ENCODE results near the gene ACAA2. TPM values are rescaled to one million over a fixed set of nuclear protein-coding genes. Genes with fewer than 3 reads are reported as not detected.

Gene ACAA2
- polyA plus RNA-seq, 1 of the 3 experiments (the other 2 are of a cell fraction) = 34.9 TPM

DNA sequence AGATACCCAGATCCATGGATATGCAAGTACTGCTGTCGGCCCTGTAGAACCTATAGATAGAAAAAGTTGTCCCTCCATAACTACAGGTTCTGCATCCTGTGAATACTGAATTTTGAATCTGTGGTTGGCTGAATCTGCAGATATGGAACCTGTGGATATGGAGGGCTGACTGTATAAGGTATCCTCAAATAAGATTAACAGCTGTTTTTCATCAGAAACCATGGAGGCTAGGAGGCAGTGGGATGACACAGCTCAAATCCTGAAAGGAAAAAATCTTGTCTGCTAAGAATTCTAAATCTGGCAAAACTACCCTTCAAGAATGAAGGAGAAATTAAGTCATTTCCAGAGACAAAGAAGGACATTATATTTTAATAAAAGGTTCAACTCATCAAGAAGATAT, 14.7 kb upstream of the ACAA2 start:
- H3K36me3 ChIP-seq (replicated peaks in 1 of 2; ENCODE audit: control insufficient read depth in 1 of 2, insufficient read depth in 2 of 2, low read length in 1 of 2) = peaks cover 0 to 20% of the 10 kb centered on the region in 2 experiments
- no peak for TF ChIP-seq FOSL2 (IDR thresholded peaks at IDR 0.05; ENCODE audit: borderline replicate concordance, low read depth)
- TF ChIP-seq IRF3 (IDR thresholded peaks at IDR 0.05; ENCODE audit: low read depth, low read length) = no peak
- TF ChIP-seq YY1 (IDR thresholded peaks at IDR 0.05; ENCODE audit: low read depth) = no peak
- POLR2A ChIA-PET = no interaction called here
- no peaks in the 10 kb centered on the region for H3K79me2 ChIP-seq (ENCODE audit: insufficient read depth)
- DNase-seq = no peak
- H3K9ac ChIP-seq = no peak overlapping the region
- H3K27ac ChIP-seq (ENCODE audit: low read depth in 2 of 2, low read length in 1 of 2) = no peak overlapping the region
- H3K4me2 ChIP-seq = no peak overlapping the region
- WGBS (ENCODE audit: low lambda C conversion rate) = 91% methylated on average over 1 of the region's 1 CpG
- H3K9me2 ChIP-seq = no peaks in the 10 kb centered on the region
- no peaks in the 10 kb centered on the region for H3K27me3 ChIP-seq (ENCODE audit: insufficient read depth)
- no peaks in the 10 kb centered on the region for H3K4me1 ChIP-seq (ENCODE audit: control insufficient read depth in 1 of 2, insufficient read depth in 2 of 2, low read depth in 1 of 2, low read length in 1 of 2)
- peaks cover 3% of the 10 kb centered on the region for H3F3A ChIP-seq (replicated peaks; ENCODE audit: insufficient read depth)
- no peak overlapping the region for H2AFZ ChIP-seq (ENCODE audit: low read depth)
- CTCF ChIA-PET = interaction anchor here (1.6 kb wide), 1 partner anchor 17 kb away, joined by 4 read pairs; no protein-coding TSS in a partner anchor
- no peaks in the 10 kb centered on the region for H3K9me3 ChIP-seq
- H3K4me3 ChIP-seq (ENCODE audit: low read depth in 2 of 2, low read length in 1 of 2) = no peak overlapping the region; a peak in 1 of 4 replicates
- no peaks in the 10 kb centered on the region for H4K20me1 ChIP-seq (ENCODE audit: insufficient read depth)

DNA sequence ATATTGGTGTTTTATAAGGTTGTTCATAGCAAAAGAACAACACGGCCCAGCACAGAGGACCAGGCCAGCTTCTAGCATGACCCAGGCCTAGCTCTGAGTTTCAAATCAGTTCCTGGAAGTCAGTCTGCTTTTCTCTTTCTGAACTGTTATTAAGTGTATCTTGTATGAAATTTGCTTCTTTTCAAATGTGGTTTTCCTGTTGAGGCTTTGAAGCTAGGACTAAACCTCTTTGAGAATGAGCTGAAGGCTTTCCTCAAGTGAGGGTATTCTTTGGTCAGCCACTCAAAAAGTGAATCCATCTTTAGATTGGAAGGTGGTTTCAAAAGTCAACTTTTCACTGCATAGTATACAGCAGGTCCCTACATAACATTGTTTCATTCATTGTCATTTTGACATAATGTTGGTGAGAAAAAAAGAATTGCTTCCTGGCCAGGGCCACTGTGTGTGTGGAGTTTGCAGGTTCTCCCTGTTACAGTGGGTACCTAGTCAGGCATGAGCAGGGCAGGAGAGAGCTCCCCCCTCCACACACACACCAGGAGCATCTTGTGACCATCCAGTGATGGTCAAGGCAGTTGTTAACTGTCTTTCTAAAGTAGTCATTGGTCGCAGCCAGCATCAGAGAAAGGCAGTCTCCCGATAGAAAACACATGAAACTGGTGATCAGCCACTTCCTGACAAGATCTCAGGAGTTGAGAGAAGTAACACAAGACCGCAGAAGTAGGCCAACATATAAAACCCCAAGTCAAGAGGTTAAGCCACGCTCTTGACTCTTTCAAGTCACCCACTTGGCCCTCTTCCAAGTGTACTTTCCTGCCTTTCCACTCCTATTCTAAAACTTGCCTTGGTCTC, 6.7 kb upstream of the ACAA2 start:
- Histone ChIP-seq H3K4me3 (ENCODE audit: low read depth in 2 of 2, low read length in 1 of 2) (no peak overlapping the region), H3K36me3 (replicated peaks in 1 of 2; ENCODE audit: control insufficient read depth in 1 of 2, insufficient read depth in 2 of 2, low read length in 1 of 2) (peaks cover 4 to 7% of the 10 kb centered on the region in 2 experiments), H3K79me2 (ENCODE audit: insufficient read depth) (peaks cover 16% of the 10 kb centered on the region; the same call in 1 of the 2 replicates), H4K20me1 (ENCODE audit: insufficient read depth) (no peaks in the 10 kb centered on the region), H3K9me3 (no peaks in the 10 kb centered on the region), H2AFZ (ENCODE audit: low read depth) (no peak overlapping the region), H3K9me2 (no peaks in the 10 kb centered on the region), H3K9ac (no peak overlapping the region), H3K27me3 (ENCODE audit: insufficient read depth) (no peaks in the 10 kb centered on the region), H3K4me2 (no peak overlapping the region), H3K4me1 (ENCODE audit: control insufficient read depth in 1 of 2, insufficient read depth in 2 of 2, low read depth in 1 of 2, low read length in 1 of 2) (peaks cover 0 to 2% of the 10 kb centered on the region in 2 experiments; a peak in 1 of 4 replicates), H3K27ac (ENCODE audit: low read depth in 2 of 2, low read length in 1 of 2) (no peak overlapping the region), H3F3A (replicated peaks; ENCODE audit: insufficient read depth) (peaks cover 3% of the 10 kb centered on the region)
- no peak for DNase-seq
- CTCF ChIA-PET = interaction anchor here (0.9 to 1.0 kb wide), 2 partner anchors 29 to 310 kb away, joined by 3 read pairs; no protein-coding TSS in a partner anchor
- POLR2A ChIA-PET = no interaction called here
- WGBS (ENCODE audit: low lambda C conversion rate) = 100% methylated on average over 4 of the region's 5 CpGs
- no peak for TF ChIP-seq EZH2phosphoT487 (IDR thresholded peaks at IDR 0.05; ENCODE audit: borderline replicate concordance, low read depth)
- no peak for TF ChIP-seq MAX (IDR thresholded peaks at IDR 0.05; ENCODE audit: low read depth)
- TF ChIP-seq CHD2 (IDR thresholded peaks at IDR 0.05; ENCODE audit: low read length, partially characterized antibody) = no peak
- no peak for TF ChIP-seq USF1 (IDR thresholded peaks at IDR 0.05; ENCODE audit: borderline replicate concordance, low read depth)
- no peak for TF ChIP-seq ZBTB33 (IDR thresholded peaks at IDR 0.05; ENCODE audit: borderline replicate concordance, low read depth)
- TF ChIP-seq TAF1 (IDR thresholded peaks at IDR 0.05; ENCODE audit: borderline replicate concordance, low read depth, low read length) = no peak
- TF ChIP-seq RCOR1 (IDR thresholded peaks at IDR 0.05; ENCODE audit: low read length) = no peak
- no peak for TF ChIP-seq RAD21 (IDR thresholded peaks at IDR 0.05; ENCODE audit: low read length)
- TF ChIP-seq JUND (IDR thresholded peaks at IDR 0.05) = no peak
- TF ChIP-seq RXRA (IDR thresholded peaks at IDR 0.05; ENCODE audit: borderline replicate concordance, low read depth) = no peak
- TF ChIP-seq TCF12 (IDR thresholded peaks at IDR 0.05) = no peak
- TF ChIP-seq, protein P1, sequence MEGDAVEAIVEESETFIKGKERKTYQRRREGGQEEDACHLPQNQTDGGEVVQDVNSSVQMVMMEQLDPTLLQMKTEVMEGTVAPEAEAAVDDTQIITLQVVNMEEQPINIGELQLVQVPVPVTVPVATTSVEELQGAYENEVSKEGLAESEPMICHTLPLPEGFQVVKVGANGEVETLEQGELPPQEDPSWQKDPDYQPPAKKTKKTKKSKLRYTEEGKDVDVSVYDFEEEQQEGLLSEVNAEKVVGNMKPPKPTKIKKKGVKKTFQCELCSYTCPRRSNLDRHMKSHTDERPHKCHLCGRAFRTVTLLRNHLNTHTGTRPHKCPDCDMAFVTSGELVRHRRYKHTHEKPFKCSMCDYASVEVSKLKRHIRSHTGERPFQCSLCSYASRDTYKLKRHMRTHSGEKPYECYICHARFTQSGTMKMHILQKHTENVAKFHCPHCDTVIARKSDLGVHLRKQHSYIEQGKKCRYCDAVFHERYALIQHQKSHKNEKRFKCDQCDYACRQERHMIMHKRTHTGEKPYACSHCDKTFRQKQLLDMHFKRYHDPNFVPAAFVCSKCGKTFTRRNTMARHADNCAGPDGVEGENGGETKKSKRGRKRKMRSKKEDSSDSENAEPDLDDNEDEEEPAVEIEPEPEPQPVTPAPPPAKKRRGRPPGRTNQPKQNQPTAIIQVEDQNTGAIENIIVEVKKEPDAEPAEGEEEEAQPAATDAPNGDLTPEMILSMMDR (IDR thresholded peaks at IDR 0.05) = no peak
- TF ChIP-seq MEF2A (IDR thresholded peaks at IDR 0.05; ENCODE audit: borderline replicate concordance, low read depth) = no peak
- TF ChIP-seq EP300 (IDR thresholded peaks at IDR 0.05; ENCODE audit: borderline replicate concordance in 1 of 2, low read depth in 1 of 2, low read length in 1 of 2) = no peak
- TF ChIP-seq SMC3 (IDR thresholded peaks at IDR 0.05; ENCODE audit: low read depth, low read length) = no peak
- TF ChIP-seq MXI1 (IDR thresholded peaks at IDR 0.05; ENCODE audit: low read depth, low read length) = no peak
- TF ChIP-seq NFIC (IDR thresholded peaks at IDR 0.05; ENCODE audit: borderline replicate concordance) = no peak
- TF ChIP-seq POLR2AphosphoS5 (IDR thresholded peaks at IDR 0.05; ENCODE audit: low read depth, low read length) = no peak

Measured in SK-N-SH (cell line).